ENCODE data around the gene AGBL1.
"Not testable (repeated sequence)": the region's sequence is repeated elsewhere in the genome, so short reads cannot be mapped to it uniquely, and the experiment has no call there.

The AGBL1 gene

DNA sequence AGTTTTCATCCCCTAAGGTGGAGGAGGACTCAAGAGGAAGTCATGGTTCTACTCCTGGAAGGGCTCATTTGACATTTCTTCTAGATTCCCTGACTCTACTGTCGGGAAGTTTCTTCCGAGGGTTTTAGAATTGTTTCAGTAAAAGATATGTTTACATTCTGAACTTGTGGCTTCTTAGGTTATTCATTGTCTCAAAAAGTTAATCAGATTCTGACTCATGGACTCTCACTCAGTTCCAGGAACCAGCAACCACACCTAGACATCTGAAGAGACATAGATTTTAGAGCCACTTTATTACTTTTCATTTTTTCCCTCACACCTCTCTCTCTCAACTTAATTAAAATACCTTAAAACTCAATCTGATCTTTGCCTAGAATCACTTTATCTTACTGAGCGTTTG is 862.6 kb downstream of the AGBL1 start:
- no peak for DNase-seq (ENCODE audit: low spot score)

DNA sequence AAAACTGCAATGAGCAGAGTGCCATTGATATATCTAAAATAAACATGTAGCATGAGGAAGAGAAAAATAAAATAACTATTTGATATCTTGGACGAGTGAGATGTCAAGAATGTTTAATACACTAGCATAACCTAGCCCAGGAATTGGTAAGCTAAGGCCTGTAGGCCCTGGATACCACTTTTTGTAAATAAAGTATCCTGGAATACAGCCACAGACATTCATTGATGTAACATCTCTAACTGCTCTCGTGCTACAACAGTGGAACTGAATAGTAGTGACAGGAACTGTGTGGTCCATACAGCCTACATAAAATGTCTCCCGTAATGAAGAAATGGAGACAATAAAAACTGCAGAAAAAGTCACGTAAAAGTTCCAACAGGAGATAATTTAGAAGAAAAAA is 869.0 kb downstream of the AGBL1 start:
- DNase-seq (ENCODE audit: low spot score), result no peak

DNA sequence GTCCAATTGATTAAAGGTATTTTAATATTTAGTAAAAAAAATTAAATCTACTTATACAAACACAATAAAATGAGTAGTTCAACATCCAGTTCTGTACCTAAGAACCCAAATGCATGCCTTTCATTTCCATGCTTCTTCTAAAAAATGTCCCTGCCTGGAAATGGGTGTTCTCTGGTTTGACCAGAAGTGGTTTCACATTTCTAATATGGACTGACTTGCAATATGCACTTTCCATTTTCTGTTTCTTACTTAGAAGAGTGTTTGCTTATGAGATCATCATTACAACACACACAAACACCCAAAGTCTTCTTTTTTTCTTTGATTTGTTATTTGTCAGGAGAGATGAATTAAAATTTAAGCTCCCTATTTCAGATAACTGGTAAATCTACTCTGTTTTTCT is 879.6 kb downstream of the AGBL1 start:
- DNase-seq (ENCODE audit: low spot score), result no peak

DNA sequence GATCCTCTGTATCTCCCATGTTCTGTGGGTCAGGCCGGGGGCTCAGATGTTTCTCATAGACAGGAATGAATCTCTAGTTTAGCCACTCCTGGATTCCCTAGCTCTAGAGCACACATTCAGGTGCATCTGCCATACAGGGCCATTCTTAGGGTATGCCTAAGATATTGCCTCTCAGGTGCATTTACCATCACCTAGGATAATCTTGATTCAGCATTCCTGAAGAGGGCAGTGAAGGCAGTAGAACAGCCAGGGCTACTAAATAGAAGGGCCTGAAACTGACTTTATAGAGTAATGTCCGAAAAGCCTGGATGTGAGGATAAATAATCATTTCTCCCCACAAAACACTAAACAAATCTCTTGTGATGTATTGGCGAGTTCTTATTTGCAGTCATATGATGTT is 882.0 kb downstream of the AGBL1 start:
- no peak for DNase-seq (ENCODE audit: low spot score)

GRCh38 chr15:86964271-86964670 is 884.6 kb downstream of the AGBL1 start:
- no peak for DNase-seq (ENCODE audit: low spot score)

DNA sequence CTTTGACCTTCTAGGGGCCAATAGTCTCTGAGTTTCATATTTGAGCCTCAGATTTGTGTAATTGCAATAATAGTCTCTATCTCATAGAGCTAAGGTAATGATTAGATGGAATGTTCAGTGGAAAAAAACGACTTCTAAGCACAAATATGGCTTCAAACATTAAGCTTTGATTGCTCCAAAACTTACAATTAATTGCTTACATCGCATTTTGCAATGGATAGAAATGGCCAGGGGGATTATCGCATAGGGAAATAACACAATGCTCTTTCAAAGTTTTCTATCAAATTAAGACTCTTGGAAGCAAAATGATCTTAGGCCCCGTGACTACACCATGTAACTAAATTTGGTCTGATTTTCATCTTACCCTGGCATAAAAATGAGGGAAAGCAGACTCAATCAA is 888.6 kb downstream of the AGBL1 start:
- DNase-seq (ENCODE audit: low spot score), result no peak

GRCh38 chr15:86969364-86969763 is 889.7 kb downstream of the AGBL1 start:
- DNase-seq (ENCODE audit: low spot score), result no peak

DNA sequence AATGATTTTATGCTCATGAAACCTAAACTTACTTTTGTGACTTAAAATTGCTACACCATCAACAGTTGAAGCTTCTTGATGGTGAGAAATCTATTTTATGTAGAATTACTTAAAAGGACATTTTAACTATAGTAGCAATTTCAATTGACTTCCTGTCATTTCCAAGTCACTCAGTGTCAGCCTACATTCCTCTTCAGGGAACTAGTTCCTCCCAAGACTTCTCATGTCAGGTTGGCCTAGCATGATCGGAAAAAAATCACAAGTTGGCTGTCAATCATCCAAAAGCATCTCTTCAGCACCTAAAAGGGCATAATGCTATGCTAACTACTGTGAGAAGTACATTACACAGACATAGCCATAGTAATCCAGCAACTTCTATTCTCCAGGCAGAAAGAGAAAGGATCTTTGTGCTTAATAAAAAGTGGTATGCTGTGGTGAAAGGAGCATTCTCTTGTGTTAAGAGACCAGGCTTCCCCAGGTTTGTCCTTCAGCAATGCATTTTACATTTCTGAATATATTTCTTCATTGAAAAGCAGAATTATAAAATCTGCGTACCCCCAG is 893.7 kb downstream of the AGBL1 start:
- DNase-seq (ENCODE audit: low spot score), result no peak

DNA sequence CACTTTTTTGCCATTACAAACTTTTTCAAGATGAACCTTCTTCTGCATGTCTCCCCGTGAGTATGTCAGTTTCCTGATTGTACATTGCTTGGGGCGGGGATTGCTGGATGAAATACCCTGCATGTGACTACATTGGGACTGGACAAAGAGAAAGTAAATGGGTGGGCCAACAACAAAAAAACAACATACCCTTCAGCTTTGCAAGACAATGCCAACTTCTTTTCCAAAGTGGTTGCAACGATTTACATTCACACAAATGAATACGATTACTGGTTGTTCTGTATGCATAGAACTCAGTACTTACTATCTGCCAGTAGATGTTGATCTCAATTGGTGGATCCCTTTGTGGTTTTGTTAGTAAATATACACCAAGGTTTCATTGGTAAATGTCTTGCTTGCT is 908.4 kb downstream of the AGBL1 start:
- no peak for DNase-seq (ENCODE audit: low spot score)

DNA sequence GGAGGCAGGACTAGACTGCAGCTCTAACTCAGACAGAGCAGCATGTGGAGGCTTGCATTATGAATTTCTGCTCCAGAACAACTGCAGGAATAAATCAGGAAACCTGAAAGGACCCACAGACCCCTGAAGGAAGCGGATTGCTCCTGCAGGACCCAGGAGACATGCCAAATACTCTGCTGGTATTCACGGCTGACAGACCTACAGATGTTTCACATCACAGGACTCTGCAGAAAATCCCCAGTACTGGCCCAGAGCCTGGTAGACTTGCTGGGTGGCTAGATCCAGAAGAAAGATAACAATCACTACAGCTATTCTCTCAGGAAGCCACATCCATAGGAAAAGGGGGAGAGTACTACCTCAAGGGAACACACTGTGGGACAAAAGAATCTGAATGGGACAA is 942.1 kb downstream of the AGBL1 start:
- DNase-seq (ENCODE audit: low spot score), result no peak

DNA sequence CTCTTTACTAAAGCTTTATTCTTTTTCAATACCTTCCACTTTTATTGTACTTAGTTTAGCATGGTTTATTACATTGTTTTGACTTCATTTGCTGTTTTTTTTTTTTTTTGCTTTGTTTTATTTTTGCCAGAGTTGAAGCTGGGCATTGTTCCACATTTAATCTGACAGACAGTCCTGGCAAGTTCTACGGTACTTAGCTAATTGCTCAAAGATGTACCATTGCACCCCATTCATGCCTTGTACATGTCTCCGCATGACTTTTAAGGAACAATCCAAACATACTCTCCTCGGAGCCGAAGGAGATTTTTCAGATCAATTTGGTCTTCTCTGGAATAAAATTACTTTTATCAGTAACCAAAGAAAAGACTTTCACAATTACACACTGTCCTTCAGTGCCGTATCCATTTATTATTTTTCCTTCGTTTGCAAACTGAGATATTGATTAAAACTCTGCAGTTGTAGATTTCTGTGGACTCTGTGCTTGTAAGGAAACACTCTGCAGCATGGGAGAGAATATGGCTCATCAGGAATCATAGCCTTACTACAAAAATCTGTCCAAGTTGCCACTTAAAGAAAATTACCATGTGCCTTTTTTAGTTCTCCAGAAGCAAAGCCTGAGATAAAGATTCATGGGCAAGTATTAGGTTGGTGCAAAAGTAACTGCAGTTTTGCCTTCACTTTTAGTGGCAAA is 952.0 kb downstream of the AGBL1 start:
- DNase-seq (ENCODE audit: low spot score), result no peak

DNA sequence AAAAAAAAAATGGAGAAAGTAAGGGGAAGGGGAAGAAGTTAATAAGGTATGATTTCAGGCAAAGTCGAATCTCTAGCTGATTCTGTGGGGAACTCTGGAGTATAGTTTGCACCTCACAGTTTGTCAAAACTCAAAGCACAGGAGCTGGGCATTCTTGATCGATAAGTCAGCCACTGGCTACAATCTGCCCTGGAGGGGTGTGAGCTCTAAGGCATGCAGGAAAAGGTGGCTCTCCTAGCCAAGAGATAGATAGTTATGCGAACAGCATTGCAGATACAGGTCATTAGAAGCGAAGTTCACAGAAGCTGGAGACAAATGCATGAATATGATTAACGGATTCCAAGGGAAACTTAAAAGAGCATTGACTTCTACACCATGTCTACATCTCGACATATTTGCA is 952.6 kb downstream of the AGBL1 start:
- no peak for DNase-seq (ENCODE audit: low spot score)

- DNase-seq (ENCODE audit: low spot score), result no peak
Observed at GRCh38 chr15:87033056-87033455, 953.4 kb downstream of the AGBL1 start.

- no peak for DNase-seq (ENCODE audit: low spot score)
Observed at GRCh38 chr15:87034886-87035285, 955.2 kb downstream of the AGBL1 start.

DNA sequence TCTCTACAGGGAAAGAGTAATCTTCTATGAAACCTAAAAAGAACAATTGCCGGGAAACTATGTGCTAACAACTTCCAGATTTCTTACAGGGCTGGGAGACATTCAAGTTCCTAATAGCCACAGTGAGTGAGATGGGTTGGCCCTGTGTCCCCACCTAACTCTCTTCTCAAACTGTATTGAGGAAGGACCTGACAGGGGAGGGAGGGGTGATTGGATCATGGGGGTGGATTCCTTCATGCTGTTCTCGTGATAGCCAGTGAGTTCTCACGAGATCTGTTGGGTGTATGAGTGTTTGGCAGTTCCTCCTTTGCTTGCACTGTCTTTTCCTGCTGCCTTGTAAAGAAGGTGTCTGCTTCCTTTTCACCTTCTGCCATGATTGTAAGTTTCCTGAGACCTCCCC is 958.7 kb downstream of the AGBL1 start:
- DNase-seq (ENCODE audit: low spot score), result no peak

DNA sequence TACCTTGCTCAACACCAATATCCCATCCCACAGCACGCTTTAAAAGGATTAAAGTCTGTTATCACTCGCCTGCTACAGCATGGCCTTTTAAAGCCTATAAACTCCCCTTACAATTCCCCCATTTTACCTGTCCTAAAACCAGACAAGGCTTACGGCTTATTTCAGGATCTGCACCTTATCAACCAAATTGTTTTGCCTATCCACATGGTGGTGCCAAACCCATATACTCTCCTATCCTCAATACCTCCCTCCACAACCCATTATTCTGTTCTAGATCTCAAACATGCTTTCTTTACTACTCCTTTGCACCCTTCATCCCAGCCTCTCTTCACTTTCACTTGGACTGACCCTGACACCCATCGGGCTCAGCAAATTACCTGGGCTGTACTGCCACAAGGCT is 962.9 kb downstream of the AGBL1 start:
- DNase-seq (ENCODE audit: low spot score), result not testable (repeated sequence)

GRCh38 chr15:87045746-87046145 is 966.1 kb downstream of the AGBL1 start:
- no peak for DNase-seq (ENCODE audit: low spot score)

- DNase-seq (ENCODE audit: low spot score), result no peak
Observed at GRCh38 chr15:87047203-87047965, 967.7 kb downstream of the AGBL1 start.
